ENCODE data around the gene CCHCR1. TPM values are rescaled to one million over a fixed set of nuclear protein-coding genes. Genes with fewer than 3 reads are reported as not detected.
"Not testable (repeated sequence)": the region's sequence is repeated elsewhere in the genome, so short reads cannot be mapped to it uniquely, and the experiment has no call there.

Gene CCHCR1
- total RNA-seq, 1 experiment from 2014 or later: 45.5 TPM

- peak; percentile 80 for TF ChIP-seq CTCF (conservative IDR thresholded peaks at IDR 0.05)
- not testable (repeated sequence) for H3K23me2 ChIP-seq (ENCODE audit: insufficient read length, low read depth, low read length, poor library complexity, severe bottlenecking); H3K27ac ChIP-seq (ENCODE audit: insufficient read length, low read depth, low read length); H3K23ac ChIP-seq (ENCODE audit: insufficient read length, low read depth, low read length); H3K79me2 ChIP-seq (ENCODE audit: insufficient read depth, low read length); H2AK5ac ChIP-seq (ENCODE audit: insufficient read length, low read length); H3K9me3 ChIP-seq (ENCODE audit: control insufficient read depth, low read depth, low read length); H3K4ac ChIP-seq (ENCODE audit: low read depth, low read length); H2BK5ac ChIP-seq (ENCODE audit: insufficient read length, low read length); H2AFZ ChIP-seq (ENCODE audit: low read length); H3K14ac ChIP-seq (ENCODE audit: insufficient read depth, low read length); H2BK20ac ChIP-seq (ENCODE audit: low read depth, low read length, poor library complexity, severe bottlenecking); H2BK15ac ChIP-seq (ENCODE audit: low read depth, low read length); H4K91ac ChIP-seq (ENCODE audit: insufficient read length, low read depth, low read length); H3K27me3 Mint-ChIP-seq (ENCODE audit: low read depth); H4K8ac ChIP-seq (replicated peaks; ENCODE audit: insufficient read length, low read depth, low read length); H3K4me2 ChIP-seq (ENCODE audit: insufficient read depth, insufficient read length, low read length); H3T11ph ChIP-seq (ENCODE audit: low read length); H3K9me3 Mint-ChIP-seq; H3K27me3 ChIP-seq (ENCODE audit: insufficient read depth, low read length); H3K56ac ChIP-seq (ENCODE audit: insufficient read length, low read depth, low read length); H2BK120ac ChIP-seq (ENCODE audit: low read depth, low read length, poor library complexity, severe bottlenecking); H4K20me1 ChIP-seq (ENCODE audit: control insufficient read depth, insufficient read depth, insufficient read length); H3K4me1 ChIP-seq (ENCODE audit: insufficient read depth, low read length); H3K9ac ChIP-seq (ENCODE audit: extremely low read depth, insufficient read length, low read length); H2BK12ac ChIP-seq (ENCODE audit: insufficient read length, low read depth, low read length); H3K18ac ChIP-seq (ENCODE audit: insufficient read length, low read depth, low read length); H4K5ac ChIP-seq (ENCODE audit: insufficient read length, low read depth, low read length); H3K79me1 ChIP-seq (ENCODE audit: insufficient read depth, low read depth, low read length, poor library complexity, severe bottlenecking)
- Mint-ChIP-seq H3K4me1 (peaks cover 10 to 16% of the 10 kb centered on the region in 2 experiments), H3K36me3 (ENCODE audit: insufficient read depth in 1 of 3, low read depth in 3 of 3) (peaks cover 7 to 16% (median 9%) of the 10 kb centered on the region in 3 experiments), H3K4me3 (peak overlapping the region in 1 of 2 experiments; percentile 56; a peak in 1 of 5 replicates), H3K27ac (peak overlapping the region in 1 of 3 experiments; percentile 53; a peak in 1 of 7 replicates)
- no CpG with 5 or more reads among the region's 10 CpGs for WGBS (ENCODE audit: extremely low coverage, insufficient read length, low lambda C conversion rate)
- peak; percentile 85 for DNase-seq
Measured at GRCh38 chr6:31192431-31193105, 35.0 kb upstream of the CCHCR1 start.
